NAMALWA (cell line): Measurements from ENCODE around the gene HDAC7.
A peak's percentile ranks its signal among the peaks of the same experiment; 100 is the strongest.

Experiments
- DNase-seq: peaks from one replicate; pipeline ENCODE4 v3.0.0-alpha.2; 2015; ENCODE audit warnings: low spot score

HDAC7 gene

GRCh38 chr12:47819896-47820630 lies at the start of gene HDAC7:
HDAC7 (minus strand) TSS chr12:47819903; CDS start chr12:47819785, 118 bp downstream.
- DNase-seq: peak; percentile 63

GRCh38 chr12:47868552-47869031 lies 48.9 kb upstream of the HDAC7 start:
- no peak for DNase-seq

GRCh38 chr12:47868041-47868440 lies 48.3 kb upstream of the HDAC7 start:
- DNase-seq: no peak

GRCh38 chr12:47867495-47867941 lies 47.8 kb upstream of the HDAC7 start:
- no peak for DNase-seq

- DNase-seq: no peak
Measured at GRCh38 chr12:47864646-47865235, 45.0 kb upstream of the HDAC7 start.

- DNase-seq: no peak
Measured at GRCh38 chr12:47863985-47864384, 44.3 kb upstream of the HDAC7 start.

GRCh38 chr12:47863467-47863866 lies 43.8 kb upstream of the HDAC7 start:
- DNase-seq: no peak

GRCh38 chr12:47862881-47863280 lies 43.2 kb upstream of the HDAC7 start:
- no peak for DNase-seq

GRCh38 chr12:47862167-47862750 lies 42.6 kb upstream of the HDAC7 start:
- DNase-seq: no peak

- no peak for DNase-seq
Measured at GRCh38 chr12:47860873-47861272, 41.2 kb upstream of the HDAC7 start.

- no peak for DNase-seq
Measured at GRCh38 chr12:47860279-47860841, 40.7 kb upstream of the HDAC7 start.

GRCh38 chr12:47858511-47859266 lies 39.0 kb upstream of the HDAC7 start:
- DNase-seq: no peak

- no peak for DNase-seq
Measured at GRCh38 chr12:47856721-47857575, 37.2 kb upstream of the HDAC7 start.

GRCh38 chr12:47856094-47856493 lies 36.4 kb upstream of the HDAC7 start:
- no peak for DNase-seq

GRCh38 chr12:47855502-47855901 lies 35.8 kb upstream of the HDAC7 start:
- DNase-seq: no peak

GRCh38 chr12:47854531-47854930 lies 34.8 kb upstream of the HDAC7 start:
- DNase-seq: no peak

- DNase-seq: no peak
Measured at GRCh38 chr12:47852096-47852571, 32.4 kb upstream of the HDAC7 start.

- no peak for DNase-seq
Measured at GRCh38 chr12:47851303-47851952, 31.7 kb upstream of the HDAC7 start.

- DNase-seq: no peak
Measured at GRCh38 chr12:47850153-47851084, 30.7 kb upstream of the HDAC7 start.
